Mononuclear cell (primary cell): Measurements from ENCODE around the gene FOXF2. TPM values are rescaled to one million over a fixed set of nuclear protein-coding genes. Genes with fewer than 3 reads are reported as not detected.

Experiments
- H3K27me3 ChIP-seq: 2 replicates; pipeline ENCODE4 v1.6.0; 2011; ENCODE audit warnings: low read length, control low read depth; ENCODE audit not compliant: insufficient read depth
- H3K4me1 ChIP-seq: 2 replicates; pipeline ENCODE4 v1.5.1; 2011; ENCODE audit warnings: mild to moderate bottlenecking, low read length, control low read depth; ENCODE audit not compliant: insufficient read depth
- H3K4me3 ChIP-seq: 2 replicates; pipeline ENCODE4 v1.5.1; 2011; ENCODE audit warnings: mild to moderate bottlenecking, low read length, moderate library complexity
- H3K9me3 ChIP-seq: 2 replicates; pipeline ENCODE4 v1.5.1; 2011; ENCODE audit warnings: low read depth, mild to moderate bottlenecking, control low read depth, low read length
- total RNA-seq: library from RNA; depleted of rRNA; stranded (reverse); fragments of >200 nt; gene quantifications from one replicate; pipeline ENCODE4 v1.2.3, GENCODE V29; 2012

FOXF2 gene
- total RNA-seq, 1 donor, result not detected

DNA sequence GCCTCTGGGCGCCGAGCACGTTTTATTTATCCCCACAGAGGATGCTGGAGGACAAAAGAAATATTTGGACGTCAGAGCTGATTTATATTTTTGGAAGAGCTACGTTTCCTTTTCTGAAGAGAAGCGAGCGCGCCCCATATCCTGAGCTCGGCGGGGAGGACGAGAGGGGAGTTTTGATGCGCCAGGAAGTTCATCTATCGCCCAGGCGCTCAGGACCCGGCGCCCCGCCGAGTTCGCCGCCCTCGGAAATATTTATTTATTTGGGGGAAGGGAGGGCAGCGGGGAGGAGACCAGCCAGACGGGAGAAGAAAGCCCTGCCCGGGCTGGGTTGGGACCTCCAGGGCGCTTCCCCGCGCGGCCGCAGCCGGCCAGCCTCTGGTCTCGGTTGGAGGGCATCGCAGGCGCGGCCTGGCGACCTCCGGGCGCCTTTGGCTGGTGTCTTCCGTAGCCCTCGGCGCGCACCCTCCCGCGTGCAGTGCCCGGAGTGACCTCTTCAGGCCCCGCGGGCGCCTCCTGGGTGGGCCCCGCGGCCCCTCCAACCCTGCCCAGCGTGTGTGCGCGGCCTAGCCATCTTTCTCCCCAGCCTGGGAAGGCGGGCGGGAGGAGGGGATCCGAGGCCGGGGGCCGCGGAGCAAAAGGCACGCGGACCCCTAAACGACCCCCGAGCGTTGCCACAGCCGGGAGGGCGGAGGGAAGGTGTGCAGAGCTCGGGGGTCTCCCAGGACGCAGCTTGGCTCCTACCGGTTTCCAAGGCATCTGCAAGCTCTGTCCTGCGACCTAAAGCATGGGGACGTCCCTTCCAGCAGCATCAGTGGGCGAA is 5.4 kb upstream of the FOXF2 start:
- Histone ChIP-seq H3K9me3 (no peaks in the 10 kb centered on the region), H3K27me3 (peaks cover 92% of the 10 kb centered on the region), H3K4me3 (no peak overlapping the region), H3K4me1 (peaks cover 27% of the 10 kb centered on the region)

DNA sequence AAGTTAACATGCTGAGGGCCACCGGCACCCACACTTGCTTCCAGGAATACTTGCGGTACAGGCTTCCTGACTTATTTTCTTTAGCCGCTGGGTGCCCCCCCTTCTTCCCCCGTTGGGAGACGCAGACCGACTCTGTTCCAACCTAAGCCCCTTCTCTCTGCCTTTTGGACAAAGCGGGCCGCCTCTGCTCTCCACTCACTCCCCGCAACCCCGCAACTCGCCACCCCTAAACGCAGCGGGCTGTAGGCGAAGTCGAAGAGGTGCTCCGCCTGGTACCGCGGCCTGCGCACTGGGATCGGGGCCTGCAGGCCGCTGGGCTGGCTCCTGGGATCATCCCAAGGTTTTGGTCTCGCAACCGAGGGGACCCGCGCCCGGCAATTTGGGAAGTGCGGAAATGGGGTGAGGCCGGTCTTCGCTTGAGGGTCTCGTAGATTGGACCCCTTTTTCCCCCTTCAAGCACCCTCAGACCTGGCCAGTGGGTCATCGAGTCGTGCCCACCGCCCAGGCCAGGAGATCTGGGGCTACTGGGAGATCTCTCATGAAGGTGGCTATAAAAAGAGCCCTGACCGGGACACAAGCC is 4.7 kb upstream of the FOXF2 start:
- peaks cover 20% of the 10 kb centered on the region for H3K4me1 ChIP-seq
- no peaks in the 10 kb centered on the region for H3K9me3 ChIP-seq
- peaks cover 85% of the 10 kb centered on the region for H3K27me3 ChIP-seq
- no peak overlapping the region for H3K4me3 ChIP-seq

DNA sequence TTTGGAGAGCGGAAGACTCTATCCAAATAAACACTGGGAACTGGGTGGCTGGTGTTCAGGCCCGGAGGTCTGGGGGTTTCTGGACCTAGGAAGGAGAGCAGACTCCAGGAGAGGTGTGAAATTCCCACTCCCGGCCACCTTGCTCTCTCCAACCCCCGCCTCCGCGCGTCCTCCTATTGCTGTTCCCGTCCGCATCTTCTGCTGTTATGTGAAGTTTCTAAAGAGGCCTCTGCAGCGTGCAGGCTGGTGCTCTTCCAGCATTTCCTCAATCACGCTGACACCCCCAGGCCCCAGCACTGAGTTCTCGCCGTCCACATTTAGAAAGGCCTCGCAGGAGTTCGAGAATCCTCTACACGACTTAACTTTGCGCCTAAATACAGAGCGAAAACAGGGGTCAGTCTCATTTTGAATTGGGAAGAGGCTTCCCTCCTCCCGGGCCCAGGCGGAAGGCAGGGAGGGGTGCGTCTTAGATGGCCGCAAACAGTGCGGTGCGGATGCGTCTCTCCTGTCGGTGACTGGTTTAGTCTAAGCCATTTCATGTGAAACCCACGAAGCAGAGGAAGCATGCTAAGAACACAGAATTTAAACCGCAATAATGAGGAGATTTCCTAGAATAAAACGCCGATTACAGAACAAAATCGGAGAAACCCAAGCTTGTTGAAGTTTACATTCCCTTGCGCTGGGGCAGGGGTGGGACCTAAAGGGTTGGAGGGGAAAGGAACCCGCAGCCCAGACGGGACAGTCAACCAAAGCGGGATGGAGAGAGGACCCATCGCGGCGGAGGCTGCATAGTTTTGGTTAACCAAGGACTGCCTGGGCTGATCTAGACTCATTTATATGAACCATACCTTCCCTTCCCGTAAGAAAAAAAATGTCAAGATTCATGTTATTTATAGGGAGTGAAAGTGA is 4.0 kb upstream of the FOXF2 start:
- Histone ChIP-seq H3K4me3 (no peak overlapping the region), H3K9me3 (no peaks in the 10 kb centered on the region), H3K27me3 (peaks cover 80% of the 10 kb centered on the region), H3K4me1 (peaks cover 22% of the 10 kb centered on the region)

DNA sequence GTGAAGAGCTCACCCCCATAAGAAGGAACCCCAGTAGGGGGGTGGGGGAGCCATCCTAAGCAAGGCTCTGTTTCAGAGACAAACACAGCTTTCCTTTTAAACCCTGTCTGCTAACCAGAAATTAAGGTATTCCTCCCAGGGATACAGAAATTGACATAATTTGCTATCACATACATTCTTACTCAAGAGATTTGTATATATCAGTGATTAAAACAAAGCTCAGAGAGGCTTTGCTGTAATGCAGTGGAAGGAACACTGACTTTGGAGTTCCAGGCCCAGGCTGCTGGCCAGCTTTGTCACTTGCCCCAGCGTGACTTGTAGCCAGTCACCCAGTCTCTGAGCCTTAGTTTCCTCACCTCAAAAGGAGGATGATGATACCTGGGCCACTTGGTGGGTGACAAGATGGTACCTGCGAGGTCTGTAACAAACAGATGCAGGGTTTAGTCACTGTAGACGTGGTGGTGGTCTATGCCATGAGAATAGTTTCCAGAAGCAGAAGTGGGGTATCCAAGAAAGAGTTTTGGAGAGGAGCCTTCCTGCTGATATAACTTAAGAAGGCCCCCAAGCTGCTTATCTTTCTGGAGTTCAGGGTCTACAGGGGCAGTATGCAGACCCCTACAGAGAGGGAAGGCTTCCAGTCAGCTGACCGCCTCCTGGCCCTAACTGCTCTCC is 3.2 kb upstream of the FOXF2 start:
- Histone ChIP-seq H3K9me3 (no peaks in the 10 kb centered on the region), H3K4me1 (peaks cover 30% of the 10 kb centered on the region), H3K27me3 (peaks cover 77% of the 10 kb centered on the region), H3K4me3 (no peak overlapping the region)

DNA sequence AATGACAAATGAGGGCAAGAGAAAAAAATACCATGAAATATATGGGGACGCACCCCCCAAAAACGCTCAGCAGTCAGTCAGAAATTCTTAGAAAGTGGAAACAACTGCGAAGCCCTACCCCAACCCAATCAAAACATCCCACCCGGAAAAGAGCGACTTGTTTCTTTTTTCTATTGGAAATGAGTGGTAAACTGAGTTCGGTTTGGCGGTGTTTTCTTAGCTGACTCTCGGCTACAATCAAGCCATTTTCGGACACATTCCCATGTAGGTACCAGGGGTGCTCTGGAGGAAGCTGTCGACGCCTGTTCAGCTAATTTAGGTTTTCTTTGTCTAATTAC is 1.9 kb upstream of the FOXF2 start:
- H3K4me3 ChIP-seq, result no peak overlapping the region
- H3K27me3 ChIP-seq, result peaks cover 79% of the 10 kb centered on the region
- H3K9me3 ChIP-seq, result no peaks in the 10 kb centered on the region
- peaks cover 19% of the 10 kb centered on the region for H3K4me1 ChIP-seq

DNA sequence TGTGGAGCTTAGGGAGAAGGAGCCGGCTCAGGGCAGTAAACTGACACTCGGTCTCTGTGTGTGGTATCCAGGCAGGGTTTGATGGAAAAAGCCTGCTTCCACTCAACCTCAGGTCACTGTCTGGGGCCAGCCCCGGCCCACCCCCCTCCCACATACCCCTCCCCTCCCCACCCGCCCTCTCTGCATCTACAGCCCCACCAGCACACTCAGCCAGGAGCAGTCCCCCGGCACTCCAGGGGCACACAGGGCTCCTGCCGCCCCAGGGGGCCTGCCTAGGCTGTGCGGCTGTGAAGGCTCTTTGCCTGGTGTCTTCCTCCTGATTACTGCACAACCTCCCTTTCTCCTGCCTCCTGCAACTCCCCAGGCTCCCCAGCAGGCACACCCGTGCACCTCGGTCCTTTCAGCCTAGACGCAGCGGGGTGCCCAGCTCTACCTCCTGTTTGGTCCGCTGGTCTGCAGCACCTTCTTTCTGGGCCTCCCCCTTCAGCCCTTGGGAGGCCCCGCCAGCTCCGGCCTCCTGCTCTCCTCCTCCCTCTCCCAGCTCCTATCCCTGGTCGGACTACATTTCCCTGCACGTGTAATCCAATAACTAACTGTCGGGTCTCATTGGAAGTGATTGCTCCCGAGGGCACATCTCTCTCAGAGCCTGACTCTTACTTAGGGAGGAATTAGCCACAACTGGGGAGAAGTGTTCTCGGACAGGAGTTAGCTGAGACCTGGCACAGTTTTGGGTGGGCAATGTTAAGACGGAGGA is 1.3 kb upstream of the FOXF2 start:
- Histone ChIP-seq H3K4me1 (peaks cover 18% of the 10 kb centered on the region), H3K27me3 (peaks cover 79% of the 10 kb centered on the region), H3K9me3 (no peaks in the 10 kb centered on the region), H3K4me3 (no peak overlapping the region)

DNA sequence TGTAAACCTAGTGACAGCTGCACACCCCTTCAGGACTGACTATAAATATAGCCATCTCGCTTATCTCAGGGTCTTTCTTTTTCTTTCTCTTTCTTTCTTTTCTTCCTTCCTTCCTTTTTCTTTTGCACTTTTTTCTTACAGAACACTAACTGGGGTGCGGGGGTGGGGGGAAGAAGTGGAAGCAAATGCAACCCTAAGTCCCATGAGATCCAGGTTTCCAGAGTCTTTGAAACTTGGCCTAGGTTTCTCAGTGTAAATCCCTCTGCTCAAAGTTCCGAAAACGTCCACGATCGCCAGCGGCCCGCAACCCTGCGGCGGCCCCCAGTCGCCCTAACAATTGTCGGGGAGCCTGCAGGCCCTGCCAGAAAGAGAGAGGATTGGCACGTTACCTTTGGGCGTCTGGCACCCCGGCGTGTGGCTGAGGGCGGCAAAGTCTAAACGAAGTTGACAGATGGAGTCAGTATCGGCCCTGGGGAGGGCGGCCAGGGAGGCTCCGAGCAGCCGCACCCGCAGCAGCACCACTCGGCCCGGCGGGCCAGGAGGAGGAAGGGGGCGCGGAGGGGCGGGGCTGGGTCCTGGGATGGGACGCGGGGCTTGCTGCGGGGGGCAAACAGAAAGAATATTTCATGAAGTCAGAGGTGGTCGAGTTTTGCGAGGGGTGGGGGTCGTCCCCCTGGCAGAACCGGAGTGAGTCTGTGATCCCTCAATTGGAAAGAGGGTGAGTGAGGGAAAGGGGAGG is 577 bp upstream of the FOXF2 start:
- peaks cover 82% of the 10 kb centered on the region for H3K27me3 ChIP-seq
- H3K4me3 ChIP-seq, result no peak overlapping the region
- H3K4me1 ChIP-seq, result peaks cover 22% of the 10 kb centered on the region
- no peaks in the 10 kb centered on the region for H3K9me3 ChIP-seq

DNA sequence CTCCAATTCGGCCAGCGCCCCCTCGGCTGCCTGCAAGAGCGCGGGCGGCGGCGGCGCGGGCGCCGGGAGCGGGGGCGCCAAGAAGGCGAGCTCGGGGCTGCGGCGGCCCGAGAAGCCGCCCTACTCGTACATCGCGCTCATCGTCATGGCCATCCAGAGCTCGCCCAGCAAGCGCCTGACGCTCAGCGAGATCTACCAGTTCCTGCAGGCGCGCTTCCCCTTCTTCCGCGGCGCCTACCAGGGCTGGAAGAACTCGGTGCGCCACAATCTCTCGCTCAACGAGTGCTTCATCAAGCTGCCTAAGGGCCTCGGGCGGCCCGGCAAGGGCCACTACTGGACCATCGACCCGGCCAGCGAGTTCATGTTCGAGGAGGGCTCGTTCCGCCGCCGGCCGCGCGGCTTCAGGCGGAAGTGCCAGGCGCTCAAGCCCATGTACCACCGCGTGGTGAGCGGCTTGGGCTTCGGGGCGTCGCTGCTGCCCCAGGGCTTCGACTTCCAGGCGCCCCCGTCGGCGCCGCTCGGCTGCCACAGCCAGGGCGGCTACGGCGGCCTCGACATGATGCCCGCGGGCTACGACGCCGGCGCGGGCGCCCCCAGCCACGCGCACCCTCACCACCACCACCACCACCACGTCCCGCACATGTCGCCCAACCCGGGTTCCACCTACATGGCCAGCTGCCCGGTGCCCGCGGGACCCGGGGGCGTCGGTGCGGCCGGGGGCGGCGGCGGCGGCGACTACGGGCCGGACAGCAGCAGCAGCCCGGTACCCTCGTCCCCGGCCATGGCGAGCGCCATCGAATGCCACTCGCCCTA is 963 bp downstream of the FOXF2 start:
- peaks cover 82% of the 10 kb centered on the region for H3K27me3 ChIP-seq
- H3K4me3 ChIP-seq, result no peak overlapping the region
- H3K4me1 ChIP-seq, result peaks cover 22% of the 10 kb centered on the region

DNA sequence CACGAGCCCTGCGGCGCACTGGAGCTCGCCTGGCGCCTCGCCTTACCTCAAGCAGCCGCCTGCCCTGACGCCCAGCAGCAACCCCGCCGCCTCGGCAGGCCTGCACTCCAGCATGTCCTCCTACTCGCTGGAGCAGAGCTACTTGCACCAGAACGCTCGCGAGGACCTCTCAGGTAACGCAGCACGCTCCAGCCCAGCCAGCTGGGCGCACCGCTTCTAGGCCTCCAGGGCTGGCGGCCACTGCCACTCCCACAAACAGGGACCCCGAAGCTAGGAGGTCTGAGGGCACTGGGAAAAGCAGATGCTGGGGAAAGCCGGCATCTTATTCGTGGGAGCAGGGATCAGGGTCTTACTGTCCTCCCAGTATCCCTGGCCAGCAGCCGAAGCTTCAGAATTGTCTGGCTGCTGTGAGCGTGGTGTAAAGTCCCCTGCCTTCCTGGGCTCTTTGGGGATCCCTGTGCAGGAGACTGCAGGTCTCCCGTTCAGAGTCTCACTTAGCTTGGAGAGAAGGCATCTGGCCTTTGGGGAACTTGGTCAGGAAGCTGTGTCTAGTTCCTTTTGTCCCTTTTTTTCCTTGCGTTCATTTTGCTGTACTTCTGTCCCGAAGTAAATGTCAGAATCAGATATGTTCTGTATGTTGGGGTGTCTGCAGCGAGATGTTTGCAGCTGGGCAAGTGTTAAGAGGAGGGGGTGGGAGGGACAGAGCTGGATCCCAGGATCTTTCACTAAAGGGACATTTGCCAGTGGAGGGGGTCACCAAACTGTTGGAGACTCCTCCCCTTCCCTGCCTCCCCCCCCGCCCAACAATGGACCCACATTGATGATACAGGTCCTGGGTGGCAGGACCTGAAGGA is 1.8 kb downstream of the FOXF2 start:
- H3K4me1 ChIP-seq, result peaks cover 22% of the 10 kb centered on the region
- no peak overlapping the region for H3K4me3 ChIP-seq
- H3K27me3 ChIP-seq, result peaks cover 82% of the 10 kb centered on the region
- H3K9me3 ChIP-seq, result no peaks in the 10 kb centered on the region

More for the DNA sequence above, 963 bp downstream of the FOXF2 start:
- H3K9me3 ChIP-seq, result no peaks in the 10 kb centered on the region

DNA sequence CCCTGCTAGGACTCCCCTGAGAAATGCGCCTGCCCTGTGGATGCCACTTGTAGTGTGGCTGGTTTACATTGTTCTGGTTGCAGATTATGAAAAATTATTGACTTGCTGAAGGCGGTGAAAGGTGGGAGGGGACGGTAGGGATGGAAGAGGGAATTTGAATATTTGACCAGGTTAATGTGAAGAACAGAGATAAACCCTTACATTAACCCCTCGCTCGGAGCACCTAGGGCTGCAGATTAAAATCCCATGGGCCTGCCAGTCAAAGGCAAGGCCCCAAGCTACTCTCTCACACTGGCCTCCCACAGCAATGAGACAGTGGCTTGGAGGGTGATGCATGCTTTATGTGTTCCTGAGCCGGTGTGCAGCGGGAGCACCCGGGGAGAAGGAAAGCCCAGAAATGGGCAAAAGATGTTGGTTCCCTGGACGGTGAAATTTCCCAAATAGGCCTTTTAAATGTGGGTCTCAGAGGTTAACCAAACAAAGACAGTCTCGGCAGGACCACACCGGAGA is 2.5 kb downstream of the FOXF2 start:
- Histone ChIP-seq H3K27me3 (peaks cover 82% of the 10 kb centered on the region), H3K4me1 (peaks cover 22% of the 10 kb centered on the region), H3K4me3 (no peak overlapping the region), H3K9me3 (no peaks in the 10 kb centered on the region)

DNA sequence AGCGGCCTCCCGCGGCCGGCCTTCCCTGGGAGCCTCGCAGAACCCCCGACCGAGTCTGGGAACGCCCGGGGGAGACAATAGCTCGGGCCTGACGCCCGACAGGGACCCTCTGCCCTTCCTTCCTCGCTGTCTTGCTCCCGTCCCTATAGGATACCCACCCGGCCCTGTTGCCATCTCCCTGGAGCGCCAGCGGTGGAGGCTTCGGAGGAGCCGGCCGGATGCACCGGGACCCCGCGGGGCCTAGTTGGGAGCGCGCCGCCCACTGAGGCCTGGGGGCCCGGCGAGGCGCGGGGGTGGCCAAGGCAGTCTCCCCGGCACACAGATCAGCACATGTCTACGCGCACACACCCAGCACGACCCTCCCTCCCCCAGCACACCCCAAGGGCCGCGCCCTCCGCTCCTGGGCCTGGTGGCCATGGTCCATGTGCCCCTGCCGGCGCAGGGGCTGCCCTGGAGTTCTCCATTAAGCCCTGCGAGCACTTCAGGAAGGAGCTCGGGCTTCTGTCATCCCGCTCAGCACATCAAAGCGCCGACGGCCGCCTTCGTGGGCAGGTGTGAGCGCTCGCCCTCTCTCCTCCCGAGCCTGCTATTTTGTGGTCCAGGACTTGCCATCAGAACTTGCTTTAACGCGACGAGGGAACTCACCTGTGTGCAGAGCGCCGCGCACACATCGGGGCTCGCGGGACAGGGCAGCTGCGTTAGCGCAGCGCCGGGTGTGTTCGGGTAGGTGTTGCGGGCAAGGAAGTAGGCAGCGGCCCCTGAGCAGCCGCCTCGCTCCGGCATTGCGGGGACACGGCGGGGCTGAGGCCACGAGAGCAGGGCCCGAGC is 3.7 kb downstream of the FOXF2 start:
- Histone ChIP-seq H3K4me1 (peaks cover 22% of the 10 kb centered on the region), H3K4me3 (no peak overlapping the region), H3K27me3 (peaks cover 84% of the 10 kb centered on the region), H3K9me3 (no peaks in the 10 kb centered on the region)
